H1 (cell line): ENCODE results near the gene NHEJ1. TPM values are rescaled to one million over a fixed set of nuclear protein-coding genes. Genes with fewer than 3 reads are reported as not detected.

Experiments used
- CTCF ChIA-PET: fragments of 300-600 bp; sonication (Branson Sonifier 250); formaldehyde crosslinking; loops from one replicate; lab custom pipeline; 2021; ENCODE audit not compliant: partially characterized antibody; lab: Charles Lee
- POLR2A ChIA-PET: fragments of 300-600 bp; sonication (Branson Sonifier 250); formaldehyde crosslinking; loops from one replicate; lab custom pipeline; 2021; ENCODE audit warnings: inconsistent platforms; ENCODE audit not compliant: partially characterized antibody; lab: Charles Lee
- DNase-seq, 2 experiments: peaks; one replicate each; pipeline versions ENCODE4 v3.0.0 to v3.0.0-alpha.2; 2010 to 2022; ENCODE audit warnings: low spot score in 2 of 2, low read depth in 1 of 2, mixed read lengths in 1 of 2
- FAIRE-seq: peaks from 2 replicates; lab custom pipeline; 2011; peaks lifted over from hg19 to GRCh38; lab: Jason Lieb, UNC
- H2AFZ ChIP-seq: 2 replicates; pipeline ENCODE4 v1.8.1; 2012; ENCODE audit warnings: low read length, inconsistent platforms
- H2AK5ac ChIP-seq: 2 replicates; pipeline ENCODE4 v1.6.1; 2013; ENCODE audit warnings: low read depth, low read length
- H2BK120ac ChIP-seq: replicated peaks from 2 replicates; pipeline ENCODE3; 2013; ENCODE audit warnings: low read depth, low read length, inconsistent platforms
- H2BK12ac ChIP-seq: 2 replicates; pipeline ENCODE4 v1.6.1; 2013; ENCODE audit warnings: low read depth, low read length
- H2BK15ac ChIP-seq: 2 replicates; pipeline ENCODE4 v1.6.1; 2013; ENCODE audit warnings: low read length
- H2BK20ac ChIP-seq: 2 replicates; pipeline ENCODE4 v1.6.1; 2013; ENCODE audit warnings: low read length
- H2BK5ac ChIP-seq: 2 replicates; pipeline ENCODE4 v1.6.1; 2013; ENCODE audit warnings: low read depth, low read length
- H3K14ac ChIP-seq: 2 replicates; pipeline ENCODE4 v1.6.1; 2013; ENCODE audit warnings: inconsistent platforms; ENCODE audit not compliant: insufficient read length
- H3K18ac ChIP-seq: 2 replicates; pipeline ENCODE4 v1.6.1; 2013; ENCODE audit warnings: low read length; ENCODE audit errors: extremely low read depth
- H3K23ac ChIP-seq: 2 replicates; pipeline ENCODE4 v1.6.1; 2013; ENCODE audit warnings: inconsistent platforms; ENCODE audit not compliant: insufficient read length
- H3K23me2 ChIP-seq: 2 replicates; pipeline ENCODE4 v1.6.1; 2013; ENCODE audit warnings: low read depth, low read length
- H3K27ac ChIP-seq: 2 replicates; pipeline ENCODE4 v1.6.1; 2011; ENCODE audit warnings: low read depth, low read length, inconsistent platforms
- H3K27me3 ChIP-seq, 4 experiments: replicated peaks in 1 of 4; 1 replicate in 1 of 4; 2 replicates in 3 of 4; pipeline versions ENCODE4 v1.6.1 to v1.8.1; 2011 to 2013; ENCODE audit warnings: low read length in 3 of 4, mild to moderate bottlenecking in 3 of 4, inconsistent platforms in 2 of 4, mixed read lengths in 2 of 4, moderate library complexity in 1 of 4; ENCODE audit not compliant: control insufficient read depth in 3 of 4, insufficient read depth in 3 of 4; ENCODE audit errors: extremely low read depth in 1 of 4
- H3K36me3 ChIP-seq, 4 experiments: 2 replicates each; pipeline versions ENCODE4 v1.6.1 to v1.8.1; 2011 to 2013; ENCODE audit warnings: mild to moderate bottlenecking in 4 of 4, low read length in 3 of 4, moderate library complexity in 2 of 4, control low read depth in 1 of 4, inconsistent platforms in 1 of 4; ENCODE audit not compliant: insufficient read depth in 4 of 4, control insufficient read depth in 2 of 4
- H3K4ac ChIP-seq: replicated peaks from 2 replicates; pipeline ENCODE3; 2013; ENCODE audit warnings: low read length, low read depth, mixed read lengths, inconsistent platforms; ENCODE audit not compliant: insufficient read length
- H3K4me1 ChIP-seq, 4 experiments: replicated peaks in 1 of 4; 1 replicate in 1 of 4; 2 replicates in 3 of 4; pipeline versions ENCODE4 v1.6.1 to v1.8.1; 2011 to 2013; ENCODE audit warnings: low read length in 3 of 4, inconsistent platforms in 2 of 4, mixed read lengths in 1 of 4; ENCODE audit not compliant: insufficient read depth in 4 of 4, control insufficient read depth in 3 of 4
- H3K4me2 ChIP-seq, 2 experiments: 2 replicates each; pipeline versions ENCODE4 v1.6.1 to v1.8.1; 2011 to 2013; ENCODE audit warnings: low read depth in 2 of 2, low read length in 2 of 2, control low read depth in 1 of 2, inconsistent platforms in 1 of 2, mild to moderate bottlenecking in 1 of 2; ENCODE audit not compliant: insufficient read depth in 1 of 2
- H3K4me3 ChIP-seq, 4 experiments: fragments of 200-600, 300-600 bp in 1 of 4; sonication (generic), shearing (Covaris generic), sonication (Bioruptor Twin) in 1 of 4; 2 replicates each; pipeline versions ENCODE4 v1.5.1 to v1.8.1; 2011 to 2016; ENCODE audit warnings: low read length in 4 of 4, low read depth in 3 of 4, control low read depth in 2 of 4, inconsistent platforms in 2 of 4, mild to moderate bottlenecking in 2 of 4, mixed read lengths in 1 of 4, moderate library complexity in 1 of 4; ENCODE audit not compliant: insufficient read depth in 2 of 4; ENCODE audit errors: extremely low read depth in 1 of 4
- H3K56ac ChIP-seq: replicated peaks from 2 replicates; pipeline ENCODE3; 2013; ENCODE audit warnings: low read depth, mild to moderate bottlenecking, mixed read lengths, low read length, inconsistent platforms; ENCODE audit not compliant: insufficient read length
- H3K79me1 ChIP-seq: 2 replicates; pipeline ENCODE4 v1.6.1; 2013; ENCODE audit warnings: low read depth, low read length, control low read depth
- H3K79me2 ChIP-seq, 2 experiments: 2 replicates each; pipeline versions ENCODE4 v1.6.1 to v1.8.1; 2012 to 2013; ENCODE audit warnings: low read length in 2 of 2, mild to moderate bottlenecking in 2 of 2, inconsistent platforms in 1 of 2; ENCODE audit not compliant: insufficient read depth in 2 of 2, control insufficient read depth in 1 of 2
- H3K9ac ChIP-seq, 4 experiments: replicated peaks in 1 of 4; 1 replicate in 1 of 4; 2 replicates in 3 of 4; pipeline versions ENCODE4 v1.6.1 to v1.8.1; 2011 to 2013; ENCODE audit warnings: low read depth in 3 of 4, low read length in 3 of 4, control low read depth in 2 of 4, mild to moderate bottlenecking in 2 of 4, moderate library complexity in 2 of 4, inconsistent platforms in 1 of 4; ENCODE audit errors: extremely low read depth in 1 of 4
- H3K9me3 ChIP-seq, 2 experiments: 2 replicates each; pipeline versions ENCODE4 v1.6.1 to v1.8.1; 2012 to 2013; ENCODE audit warnings: mild to moderate bottlenecking in 2 of 2, moderate library complexity in 2 of 2, control low read depth in 1 of 2, inconsistent platforms in 1 of 2, low read depth in 1 of 2, low read length in 1 of 2, mixed read lengths in 1 of 2; ENCODE audit not compliant: insufficient read depth in 2 of 2
- H4K20me1 ChIP-seq, 2 experiments: replicated peaks in 1 of 2; 2 replicates each; pipeline versions ENCODE3 to v1.8.1; 2011 to 2013; ENCODE audit warnings: inconsistent platforms in 2 of 2, low read length in 2 of 2, mild to moderate bottlenecking in 1 of 2; ENCODE audit not compliant: insufficient read depth in 2 of 2, control insufficient read depth in 1 of 2
- H4K5ac ChIP-seq: 2 replicates; pipeline ENCODE4 v1.6.1; 2013; ENCODE audit warnings: low read length, low read depth, mixed read lengths, inconsistent platforms; ENCODE audit not compliant: insufficient read length
- H4K8ac ChIP-seq: 2 replicates; pipeline ENCODE4 v1.8.0; 2013; ENCODE audit warnings: mild to moderate bottlenecking, moderate library complexity, low read length, inconsistent platforms; ENCODE audit not compliant: insufficient read depth; ENCODE audit errors: extremely low read depth
- H4K91ac ChIP-seq: replicated peaks from 2 replicates; pipeline ENCODE3; 2013; ENCODE audit warnings: low read length, mixed read lengths, inconsistent platforms; ENCODE audit not compliant: insufficient read length
- CHD2 ChIP-seq: IDR thresholded peaks from 2 replicates; pipeline ENCODE4 v1.6.1; 2012; ENCODE audit warnings: low read length, improper control_type of control experiment
- EP300 ChIP-seq, 2 experiments: IDR thresholded peaks; 1 replicate in 1 of 2; 2 replicates in 1 of 2; pipeline ENCODE4 v1.6.1; 2011 to 2012; ENCODE audit warnings: low read depth in 2 of 2, low read length in 2 of 2, mild to moderate bottlenecking in 2 of 2, borderline replicate concordance in 1 of 2, inconsistent platforms in 1 of 2, moderate library complexity in 1 of 2
- KDM1A ChIP-seq: fragments of 200-600, 300-600 bp; sonication (generic); IDR thresholded peaks from 2 replicates; pipeline ENCODE4 v1.7.1; 2016; ENCODE audit warnings: mild to moderate bottlenecking, low read length, borderline replicate concordance
- YY1 ChIP-seq: IDR thresholded peaks from 2 replicates; pipeline ENCODE4 v1.6.1; 2011; ENCODE audit warnings: low read depth, mild to moderate bottlenecking, low read length
- WGBS, 2 experiments: shearing (Covaris generic) in 1 of 2; methylation state at CpG; one replicate each; pipeline versions ENCODE4 v1.1.6 to v1.1.7; 2013 to 2015; ENCODE audit warnings: low lambda C conversion rate in 2 of 2, mixed read lengths in 2 of 2, inconsistent platforms in 1 of 2, low coverage in 1 of 2, missing lambda C conversion rate in 1 of 2; ENCODE audit not compliant: insufficient replicate concordance in 2 of 2, insufficient coverage in 1 of 2, insufficient read length in 1 of 2; ENCODE audit errors: extremely low coverage in 1 of 2, missing lambda C conversion rate in 1 of 2; 5-methylcytosine and 5-hydroxymethylcytosine counted together
- polyA plus RNA-seq, 7 experiments: library from polyadenylated mRNA; depleted of rRNA in 3 of 7; stranded (reverse) in 5 of 7; unstranded in 2 of 7; fragments of >200 nt in 5 of 7; fragments of 200-250 nt in 2 of 7; gene quantifications; 1 replicate in 5 of 7; 2 replicates in 1 of 7; 4 replicates in 1 of 7; pipeline versions ENCODE4 v1.2.1 to v1.2.3, GENCODE V29; 2011 to 2013; ENCODE audit warnings: missing spikeins in 2 of 7, mixed read lengths in 2 of 7
- total RNA-seq: library from RNA; stranded (reverse); fragmentation: NEBNext Ultra II Directional; extraction: Animal tissue kit (Norgen Biotek cat#: 25700); gene quantifications from 2 replicates; pipeline ENCODE4 v1.2.1, GENCODE V29; 2021

The NHEJ1 gene
- total and polyA plus RNA-seq, 2 of the 8 experiments (the other 6 are each of a cell fraction or from before 2014, with no cell fraction given) = 22.7 to 24.1 TPM

DNA sequence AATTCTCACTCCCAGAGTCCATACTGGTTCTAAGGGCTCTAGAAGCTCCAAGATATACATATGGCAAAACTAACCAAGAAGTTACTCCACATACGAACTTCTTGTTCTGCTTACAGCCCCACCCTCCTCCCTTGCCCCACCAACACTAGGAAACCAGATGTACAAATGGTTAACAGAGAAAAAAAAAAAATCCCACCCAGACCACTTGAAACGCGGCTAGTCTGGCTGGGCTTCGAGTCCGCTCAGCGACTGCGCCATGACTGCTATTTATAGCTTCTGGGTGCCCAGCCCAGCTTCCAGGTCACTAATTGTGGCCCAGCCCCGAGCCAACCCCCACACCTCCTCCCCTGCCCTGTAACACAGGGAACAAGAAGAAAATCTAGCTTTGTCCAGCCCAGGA is 52.9 kb downstream of the NHEJ1 start:
- H3K4ac ChIP-seq = no peak overlapping the region
- no peak overlapping the region for H3K27ac ChIP-seq
- H4K8ac ChIP-seq = no peak overlapping the region
- H3K56ac ChIP-seq = no peak overlapping the region
- no peak overlapping the region for H3K4me2 ChIP-seq
- H3K23ac ChIP-seq = no peak overlapping the region
- DNase-seq (no peak), FAIRE-seq (no peak)
- POLR2A ChIA-PET = no interaction called here
- H2BK12ac ChIP-seq = no peak overlapping the region
- H2AK5ac ChIP-seq = no peak overlapping the region
- TF ChIP-seq CHD2 = no peak
- no peak for TF ChIP-seq YY1
- TF ChIP-seq KDM1A = no peak
- TF ChIP-seq EP300 (IDR thresholded peaks at IDR 0.05; ENCODE audit: borderline replicate concordance in 1 of 2, low read depth in 2 of 2, low read length in 2 of 2) = no peak
- CTCF ChIA-PET = interaction anchor here (0.6 to 37.2 kb wide), 6 partner anchors 17 to 350 kb away, joined by 3 to 1777 read pairs (median 8); partner anchors contain the start of genes CFAP65 and IHH
- no peaks in the 10 kb centered on the region for H3K79me1 ChIP-seq
- H3K9me3 ChIP-seq = no peaks in the 10 kb centered on the region
- H4K5ac ChIP-seq = no peak overlapping the region
- H2AFZ ChIP-seq = no peak overlapping the region
- no peaks in the 10 kb centered on the region; a peak in 1 of 7 replicates for H3K4me1 ChIP-seq
- no peak overlapping the region for H4K91ac ChIP-seq
- H3K18ac ChIP-seq = no peak overlapping the region
- no peak overlapping the region for H3K9ac ChIP-seq
- no peak overlapping the region for H2BK20ac ChIP-seq
- no peaks in the 10 kb centered on the region for H3K27me3 ChIP-seq
- no peaks in the 10 kb centered on the region for H3K79me2 ChIP-seq
- no peaks in the 10 kb centered on the region for H3K36me3 ChIP-seq
- no peaks in the 10 kb centered on the region for H4K20me1 ChIP-seq
- H2BK120ac ChIP-seq = no peak overlapping the region
- no peak overlapping the region for H2BK5ac ChIP-seq
- H3K23me2 ChIP-seq = no peaks in the 10 kb centered on the region; the same call in 1 of the 2 replicates
- H3K4me3 ChIP-seq = no peak overlapping the region
- WGBS, 2 experiments = 86% methylated on average over 1 of the region's 8 CpGs; no CpG with 5 or more reads in 1 of the 2 experiments
- no peak overlapping the region for H3K14ac ChIP-seq
- no peak overlapping the region for H2BK15ac ChIP-seq
